IPS-11a (cell line): ENCODE results near the gene MAPK13.
"Not testable (repeated sequence)": the region's sequence is repeated elsewhere in the genome, so short reads cannot be mapped to it uniquely, and the experiment has no call there.

Experiments
- H3K4me3 ChIP-seq: one replicate; pipeline ENCODE4 v1.5.1; 2013; ENCODE audit warnings: low read depth, low read length, control low read depth

Gene MAPK13

GRCh38 chr6:36126553-36127458, 3.5 kb upstream of the MAPK13 start:
- no peak overlapping the region for H3K4me3 ChIP-seq

- H3K4me3 ChIP-seq: no peak overlapping the region
These were observed 2.8 kb upstream of the MAPK13 start for GRCh38 chr6:36127462-36128016.

- no peak overlapping the region for H3K4me3 ChIP-seq
These were observed 2.2 kb upstream of the MAPK13 start for GRCh38 chr6:36128073-36128472.

GRCh38 chr6:36128793-36129192, 1.5 kb upstream of the MAPK13 start:
- H3K4me3 ChIP-seq: no peak overlapping the region

- H3K4me3 ChIP-seq: not testable (repeated sequence)
These were observed 979 bp upstream of the MAPK13 start for GRCh38 chr6:36129334-36129733.

GRCh38 chr6:36130667-36131510, 576 bp downstream of the MAPK13 start:
- peak overlapping the region; percentile 21 for H3K4me3 ChIP-seq

GRCh38 chr6:36131511-36132245, 1.4 kb downstream of the MAPK13 start:
- H3K4me3 ChIP-seq: no peak overlapping the region

GRCh38 chr6:36132246-36132895, 2.1 kb downstream of the MAPK13 start:
- H3K4me3 ChIP-seq: no peak overlapping the region

- H3K4me3 ChIP-seq: no peak overlapping the region
These were observed 2.8 kb downstream of the MAPK13 start for GRCh38 chr6:36133148-36133547.

- H3K4me3 ChIP-seq: no peak overlapping the region
These were observed 3.6 kb downstream of the MAPK13 start for GRCh38 chr6:36133912-36134311.

GRCh38 chr6:36135053-36135731, 4.9 kb downstream of the MAPK13 start:
- no peak overlapping the region for H3K4me3 ChIP-seq

GRCh38 chr6:36136034-36136433, 5.7 kb downstream of the MAPK13 start:
- H3K4me3 ChIP-seq: no peak overlapping the region

GRCh38 chr6:36136551-36136950, 6.2 kb downstream of the MAPK13 start:
- no peak overlapping the region for H3K4me3 ChIP-seq

- no peak overlapping the region for H3K4me3 ChIP-seq
These were observed 8.4 kb downstream of the MAPK13 start for GRCh38 chr6:36138667-36139066.

GRCh38 chr6:36139431-36139830, 9.1 kb downstream of the MAPK13 start:
- H3K4me3 ChIP-seq: no peak overlapping the region

- no peak overlapping the region for H3K4me3 ChIP-seq
These were observed 9.8 kb downstream of the MAPK13 start for GRCh38 chr6:36139991-36140710.

GRCh38 chr6:36141091-36141490, 10.8 kb downstream of the MAPK13 start:
- no peak overlapping the region for H3K4me3 ChIP-seq

GRCh38 chr6:36141961-36142360, 11.6 kb downstream of the MAPK13 start:
- H3K4me3 ChIP-seq: no peak overlapping the region
